HUES64 (cell line): ENCODE measurements around the gene USP30.
"Not testable (repeated sequence)": the region's sequence is repeated elsewhere in the genome, so short reads cannot be mapped to it uniquely, and the experiment has no call there.

Source experiments
- H3K27ac ChIP-seq: 2 replicates; pipeline ENCODE4 v1.7.0; 2013; ENCODE audit warnings: low read depth, low read length, inconsistent platforms
- H3K27me3 ChIP-seq: 2 replicates; pipeline ENCODE4 v1.6.1; 2013; ENCODE audit warnings: mild to moderate bottlenecking, low read length; ENCODE audit not compliant: insufficient read depth
- H3K36me3 ChIP-seq: 2 replicates; pipeline ENCODE4 v1.6.1; 2013; ENCODE audit warnings: mild to moderate bottlenecking, low read length; ENCODE audit not compliant: insufficient read depth
- H3K4me1 ChIP-seq: 2 replicates; pipeline ENCODE4 v1.6.1; 2013; ENCODE audit warnings: mild to moderate bottlenecking, low read length, moderate library complexity; ENCODE audit not compliant: insufficient read depth
- H3K4me3 ChIP-seq: 2 replicates; pipeline ENCODE4 v1.5.1; 2013; ENCODE audit warnings: mild to moderate bottlenecking, low read length, moderate library complexity
- H3K9ac ChIP-seq: 2 replicates; pipeline ENCODE4 v1.6.1; 2013; ENCODE audit warnings: mild to moderate bottlenecking, low read depth, low read length
- H3K9me3 ChIP-seq: 2 replicates; pipeline ENCODE4 v1.6.1; 2013; ENCODE audit warnings: low read depth, low read length; ENCODE audit not compliant: insufficient read depth
- WGBS: fragments of 150-250, 120-280 bp; methylation state at CpG from one replicate; pipeline ENCODE4 v1.1.7; 2013; ENCODE audit warnings: missing lambda C conversion rate; 5-methylcytosine and 5-hydroxymethylcytosine counted together

USP30 gene

GRCh38 chr12:109054124-109054513 is 1.7 kb downstream of the USP30 start:
- H3K27me3 ChIP-seq, H3K36me3 ChIP-seq, H3K9me3 ChIP-seq, H3K9ac ChIP-seq, H3K4me1 ChIP-seq, H3K27ac ChIP-seq: not testable (repeated sequence)
- 91% methylated on average over 4 of the region's 4 CpGs for WGBS
- H3K4me3 ChIP-seq = peak overlapping the region; percentile 93; the same call in 1 of the 2 replicates

- Histone ChIP-seq H3K27me3 (no peaks in the 10 kb centered on the region), H3K9ac (no peak overlapping the region), H3K4me1 (no peaks in the 10 kb centered on the region; the same call in 1 of the 2 replicates), H3K27ac (no peak overlapping the region), H3K9me3 (no peaks in the 10 kb centered on the region), H3K36me3 (no peaks in the 10 kb centered on the region; the same call in 1 of the 2 replicates), H3K4me3 (no peak overlapping the region)
These were observed 2.1 kb downstream of the USP30 start for GRCh38 chr12:109054520-109054919.

GRCh38 chr12:109056891-109057290 is 4.5 kb downstream of the USP30 start:
- Histone ChIP-seq H3K9ac (no peak overlapping the region), H3K27me3 (no peaks in the 10 kb centered on the region), H3K36me3 (no peaks in the 10 kb centered on the region; the same call in 1 of the 2 replicates), H3K9me3 (no peaks in the 10 kb centered on the region), H3K27ac (no peak overlapping the region), H3K4me3 (no peak overlapping the region), H3K4me1 (no peaks in the 10 kb centered on the region; the same call in 1 of the 2 replicates)
- 87% methylated on average over 2 of the region's 3 CpGs for WGBS

- WGBS = 98% methylated on average over 1 of the region's 1 CpG
- Histone ChIP-seq H3K4me1 (no peaks in the 10 kb centered on the region; the same call in 1 of the 2 replicates), H3K9me3 (no peaks in the 10 kb centered on the region), H3K4me3 (no peak overlapping the region), H3K9ac (no peak overlapping the region), H3K36me3 (no peaks in the 10 kb centered on the region; the same call in 1 of the 2 replicates), H3K27me3 (no peaks in the 10 kb centered on the region), H3K27ac (no peak overlapping the region)
These were observed 5.0 kb downstream of the USP30 start for GRCh38 chr12:109057376-109057775.

GRCh38 chr12:109058773-109059172 is 6.4 kb downstream of the USP30 start:
- no peaks in the 10 kb centered on the region for H3K4me1 ChIP-seq
- H3K9ac ChIP-seq = no peak overlapping the region
- no peak overlapping the region for H3K4me3 ChIP-seq
- no peaks in the 10 kb centered on the region for H3K27me3 ChIP-seq
- 91% methylated on average over 6 of the region's 6 CpGs for WGBS
- no peak overlapping the region for H3K27ac ChIP-seq
- no peaks in the 10 kb centered on the region for H3K9me3 ChIP-seq
- H3K36me3 ChIP-seq = no peaks in the 10 kb centered on the region; the same call in 1 of the 2 replicates

GRCh38 chr12:109064143-109064542 is 11.8 kb downstream of the USP30 start:
- 94% methylated on average over 3 of the region's 3 CpGs for WGBS
- H3K36me3 ChIP-seq = no peaks in the 10 kb centered on the region; the same call in 1 of the 2 replicates
- no peak overlapping the region for H3K9ac ChIP-seq
- H3K27ac ChIP-seq = no peak overlapping the region
- H3K4me1 ChIP-seq = peaks cover 4% of the 10 kb centered on the region
- no peaks in the 10 kb centered on the region for H3K9me3 ChIP-seq
- H3K4me3 ChIP-seq = no peak overlapping the region
- H3K27me3 ChIP-seq = no peaks in the 10 kb centered on the region

- H3K27ac ChIP-seq = no peak overlapping the region
- WGBS = 89% methylated on average over 4 of the region's 5 CpGs
- peaks cover 14% of the 10 kb centered on the region for H3K4me1 ChIP-seq
- H3K4me3 ChIP-seq = no peak overlapping the region
- H3K9me3 ChIP-seq = no peaks in the 10 kb centered on the region
- H3K27me3 ChIP-seq = no peaks in the 10 kb centered on the region
- H3K36me3 ChIP-seq = no peaks in the 10 kb centered on the region; the same call in 1 of the 2 replicates
- H3K9ac ChIP-seq = no peak overlapping the region
These were observed 12.9 kb downstream of the USP30 start for GRCh38 chr12:109065154-109065852.

GRCh38 chr12:109065853-109066193 is 13.4 kb downstream of the USP30 start:
- WGBS = 82% methylated on average over 1 of the region's 1 CpG
- Histone ChIP-seq H3K4me1 (peaks cover 19% of the 10 kb centered on the region), H3K36me3 (no peaks in the 10 kb centered on the region; the same call in 1 of the 2 replicates), H3K4me3 (no peak overlapping the region), H3K9me3 (no peaks in the 10 kb centered on the region), H3K27ac (no peak overlapping the region), H3K27me3 (no peaks in the 10 kb centered on the region), H3K9ac (no peak overlapping the region)

GRCh38 chr12:109069307-109070271 is 17.2 kb downstream of the USP30 start:
- H3K36me3 ChIP-seq = peaks cover 15% of the 10 kb centered on the region
- no peaks in the 10 kb centered on the region for H3K9me3 ChIP-seq
- H3K4me3 ChIP-seq = peak overlapping the region; percentile 37
- peak overlapping the region; percentile 42; the same call in 1 of the 2 replicates for H3K9ac ChIP-seq
- 37% methylated on average over 17 of the region's 17 CpGs for WGBS
- no peaks in the 10 kb centered on the region for H3K27me3 ChIP-seq
- peaks cover 19% of the 10 kb centered on the region for H3K4me1 ChIP-seq
- H3K27ac ChIP-seq = peak overlapping the region; percentile 64

GRCh38 chr12:109074866-109075265 is 22.5 kb downstream of the USP30 start:
- no peak overlapping the region for H3K27ac ChIP-seq
- no peaks in the 10 kb centered on the region for H3K27me3 ChIP-seq
- peaks cover 22% of the 10 kb centered on the region for H3K36me3 ChIP-seq
- H3K4me3 ChIP-seq = no peak overlapping the region
- peaks cover 8% of the 10 kb centered on the region; the same call in 1 of the 2 replicates for H3K4me1 ChIP-seq
- H3K9ac ChIP-seq = no peak overlapping the region
- no peaks in the 10 kb centered on the region for H3K9me3 ChIP-seq

- no peaks in the 10 kb centered on the region for H3K4me1 ChIP-seq
- H3K36me3 ChIP-seq = peaks cover 23% of the 10 kb centered on the region
- H3K4me3 ChIP-seq = no peak overlapping the region
- H3K27ac ChIP-seq = no peak overlapping the region
- no peaks in the 10 kb centered on the region for H3K9me3 ChIP-seq
- H3K9ac ChIP-seq = no peak overlapping the region
- H3K27me3 ChIP-seq = no peaks in the 10 kb centered on the region
- WGBS = 94% methylated on average over 14 of the region's 14 CpGs
These were observed 30.4 kb downstream of the USP30 start for GRCh38 chr12:109082751-109083150.
